K562 (cell line): ENCODE results near the gene TBL2. TPM values are rescaled to one million over a fixed set of nuclear protein-coding genes. Genes with fewer than 3 reads are reported as not detected.

Experiments used
- ATF1 ChIP-seq, 2 experiments: fragments of 450-650 bp in 1 of 2; IDR thresholded peaks; 2 replicates each; pipeline ENCODE4 v1.6.1; 2016; ENCODE audit warnings: missing compliant biosample characterization in 1 of 2, missing genetic modification characterization in 1 of 2
- ATF7 ChIP-seq: fragments of 450-650 bp; IDR thresholded peaks from 2 replicates; pipeline ENCODE4 v1.7.1; 2014; ENCODE audit warnings: mild to moderate bottlenecking, moderate library complexity
- CBX1 ChIP-seq: sonication (generic); IDR thresholded peaks from 2 replicates; pipeline ENCODE4 v1.6.1; 2016; ENCODE audit warnings: antibody characterized with exemption, low read depth, mild to moderate bottlenecking
- EGR1 ChIP-seq: fragments of 450-650 bp; conservative IDR thresholded peaks from 2 replicates; pipeline ENCODE4 v1.6.1; 2017; ENCODE audit warnings: mild to moderate bottlenecking
- MBD2 ChIP-seq: sonication (generic); IDR thresholded peaks from 2 replicates; pipeline ENCODE4 v1.6.1; 2016; ENCODE audit warnings: low read depth, borderline replicate concordance
- SAFB2 ChIP-seq: fragments of 200-400 bp; formaldehyde crosslinking; IDR thresholded peaks from 2 replicates; pipeline ENCODE4 v1.6.1; 2018; ENCODE audit warnings: borderline replicate concordance, low read length, low read depth, moderate library complexity; ENCODE audit not compliant: severe bottlenecking
- TAF1 ChIP-seq: IDR thresholded peaks from 2 replicates; pipeline ENCODE4 v1.6.1; 2011; ENCODE audit warnings: mild to moderate bottlenecking, low read length, moderate library complexity; ENCODE audit not compliant: insufficient read depth, control insufficient read depth, severe bottlenecking; ENCODE audit errors: extremely low read depth
- TOE1 ChIP-seq, 2 experiments: fragments of 450-650 bp in 1 of 2; sonication (generic) in 1 of 2; formaldehyde crosslinking in 1 of 2; IDR thresholded peaks; 2 replicates each; pipeline versions ENCODE4 v1.7.1 to v1.8.0; 2016 to 2022; ENCODE audit warnings: borderline replicate concordance in 2 of 2, mild to moderate bottlenecking in 2 of 2, antibody characterized with exemption in 1 of 2, inconsistent platforms in 1 of 2, low read depth in 1 of 2, missing genetic modification reagents in 1 of 2, moderate library complexity in 1 of 2
- ZKSCAN1 ChIP-seq: fragments of 150-350 bp; IDR thresholded peaks from 2 replicates; pipeline ENCODE4 v1.6.1; 2016; ENCODE audit warnings: low read depth, low read length
- ZNF436 ChIP-seq: fragments of 250-450, 450-650 bp; sonication (Bioruptor Pico); formaldehyde crosslinking; IDR thresholded peaks from 2 replicates; pipeline ENCODE4 v1.7.0; 2020; ENCODE audit warnings: mild to moderate bottlenecking
- ZNF507 ChIP-seq: conservative IDR thresholded peaks from 2 replicates; pipeline ENCODE4 v1.6.1; 2017; ENCODE audit warnings: missing genetic modification characterization, missing compliant biosample characterization
- ZNF57 ChIP-seq: fragments of 450-650 bp; formaldehyde crosslinking; IDR thresholded peaks from 2 replicates; pipeline ENCODE4 v1.4.0; 2020; ENCODE audit warnings: mild to moderate bottlenecking, moderate library complexity
- ZNF644 ChIP-seq: fragments of 200-800 bp; sonication (Bioruptor generic); IDR thresholded peaks from 2 replicates; pipeline ENCODE4 v1.6.1; 2016; ENCODE audit warnings: low read depth, missing genetic modification characterization, missing compliant biosample characterization
- polyA plus RNA-seq, 8 experiments: library from polyadenylated mRNA; depleted of rRNA in 4 of 8; stranded (reverse) in 5 of 8; unstranded in 3 of 8; fragments of >200 nt; fragmentation: Nextera tagmentation in 2 of 8; fragmentation: Illumina TruSeq in 1 of 8; extraction: Ambion mirVana in 2 of 8; extraction: Trizol in 1 of 8; gene quantifications; 2 replicates each; pipeline versions ENCODE4 v1.2.1 to v1.2.3, GENCODE V29; 2011 to 2014; ENCODE audit warnings: inconsistent platforms in 1 of 8, missing spikeins in 1 of 8
- total RNA-seq, 7 experiments: library from RNA; depleted of rRNA in 6 of 7; stranded (reverse); fragments of >200 nt in 6 of 7; fragmentation: Illumina TruSeq in 2 of 7; extraction: Trizol in 2 of 7; gene quantifications; 2 replicates each; pipeline versions ENCODE4 v1.2.1 to v1.2.3, GENCODE V29; 2011 to 2021; ENCODE audit warnings: low replicate concordance in 1 of 7
- TF ChIP-seq, protein P1 (sequence below): fragments of 250-450 bp; sonication (Bioruptor Pico); IDR thresholded peaks from 2 replicates; pipeline ENCODE4 v1.8.0; 2022; ENCODE audit warnings: inconsistent platforms, mild to moderate bottlenecking, moderate library complexity, borderline replicate concordance
- TF ChIP-seq, protein P2 (sequence below): sonication (generic); formaldehyde crosslinking; IDR thresholded peaks from 2 replicates; pipeline ENCODE4 v1.8.0; 2023; ENCODE audit warnings: mild to moderate bottlenecking, missing genetic modification reagents

Gene TBL2
- total and polyA plus RNA-seq, 9 of the 15 experiments (the other 6 are each of a cell fraction or from before 2014, with no cell fraction given) = 2.5 to 123 (median 49.2) TPM

DNA sequence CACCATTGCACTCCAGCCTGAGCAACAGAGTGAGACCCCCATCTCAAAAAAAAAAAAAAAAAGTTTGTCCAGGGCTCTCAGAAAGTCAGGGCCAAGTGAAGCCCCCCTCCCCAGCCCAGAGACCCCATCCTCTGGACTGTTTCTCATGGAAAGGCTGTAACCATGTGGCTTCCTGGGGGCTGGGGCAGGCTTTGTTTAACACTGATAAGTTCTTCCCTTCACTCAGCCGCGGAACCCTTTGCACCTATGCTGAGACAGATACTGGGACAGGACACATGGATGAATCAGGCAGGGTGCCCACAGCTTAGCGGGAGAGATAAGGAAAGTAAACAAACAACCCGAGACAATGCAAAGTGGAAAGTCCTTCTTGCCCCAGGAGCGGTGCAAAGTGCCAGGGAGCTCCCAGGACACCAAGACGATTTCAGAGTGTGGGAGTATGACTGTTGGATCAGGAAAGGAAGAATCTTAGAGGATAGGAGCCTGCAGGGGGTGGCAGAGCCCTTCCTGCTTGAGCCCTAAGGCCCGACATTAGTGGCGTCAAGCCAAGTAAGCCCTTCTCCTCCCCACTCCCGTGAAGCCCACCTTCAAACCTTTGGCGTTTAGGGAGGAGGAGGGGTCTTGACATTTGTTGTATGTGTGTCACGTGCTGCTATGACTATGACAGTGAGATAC lies 34.4 kb upstream of the TBL2 start (continued):
- TF ChIP-seq ZKSCAN1 = peak; percentile 69; the same call in 1 of the 2 replicates
- peak; percentile 59; the same call in 1 of the 2 replicates for TF ChIP-seq MBD2
- TF ChIP-seq, protein P1, sequence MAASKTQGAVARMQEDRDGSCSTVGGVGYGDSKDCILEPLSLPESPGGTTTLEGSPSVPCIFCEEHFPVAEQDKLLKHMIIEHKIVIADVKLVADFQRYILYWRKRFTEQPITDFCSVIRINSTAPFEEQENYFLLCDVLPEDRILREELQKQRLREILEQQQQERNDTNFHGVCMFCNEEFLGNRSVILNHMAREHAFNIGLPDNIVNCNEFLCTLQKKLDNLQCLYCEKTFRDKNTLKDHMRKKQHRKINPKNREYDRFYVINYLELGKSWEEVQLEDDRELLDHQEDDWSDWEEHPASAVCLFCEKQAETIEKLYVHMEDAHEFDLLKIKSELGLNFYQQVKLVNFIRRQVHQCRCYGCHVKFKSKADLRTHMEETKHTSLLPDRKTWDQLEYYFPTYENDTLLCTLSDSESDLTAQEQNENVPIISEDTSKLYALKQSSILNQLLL (CRISPR knock-in tag) = no peak
- TF ChIP-seq ATF7 = peak; percentile 87
- peak; percentile 41 for TF ChIP-seq TAF1
- no peak for TF ChIP-seq ZNF57
- TF ChIP-seq, protein P2, sequence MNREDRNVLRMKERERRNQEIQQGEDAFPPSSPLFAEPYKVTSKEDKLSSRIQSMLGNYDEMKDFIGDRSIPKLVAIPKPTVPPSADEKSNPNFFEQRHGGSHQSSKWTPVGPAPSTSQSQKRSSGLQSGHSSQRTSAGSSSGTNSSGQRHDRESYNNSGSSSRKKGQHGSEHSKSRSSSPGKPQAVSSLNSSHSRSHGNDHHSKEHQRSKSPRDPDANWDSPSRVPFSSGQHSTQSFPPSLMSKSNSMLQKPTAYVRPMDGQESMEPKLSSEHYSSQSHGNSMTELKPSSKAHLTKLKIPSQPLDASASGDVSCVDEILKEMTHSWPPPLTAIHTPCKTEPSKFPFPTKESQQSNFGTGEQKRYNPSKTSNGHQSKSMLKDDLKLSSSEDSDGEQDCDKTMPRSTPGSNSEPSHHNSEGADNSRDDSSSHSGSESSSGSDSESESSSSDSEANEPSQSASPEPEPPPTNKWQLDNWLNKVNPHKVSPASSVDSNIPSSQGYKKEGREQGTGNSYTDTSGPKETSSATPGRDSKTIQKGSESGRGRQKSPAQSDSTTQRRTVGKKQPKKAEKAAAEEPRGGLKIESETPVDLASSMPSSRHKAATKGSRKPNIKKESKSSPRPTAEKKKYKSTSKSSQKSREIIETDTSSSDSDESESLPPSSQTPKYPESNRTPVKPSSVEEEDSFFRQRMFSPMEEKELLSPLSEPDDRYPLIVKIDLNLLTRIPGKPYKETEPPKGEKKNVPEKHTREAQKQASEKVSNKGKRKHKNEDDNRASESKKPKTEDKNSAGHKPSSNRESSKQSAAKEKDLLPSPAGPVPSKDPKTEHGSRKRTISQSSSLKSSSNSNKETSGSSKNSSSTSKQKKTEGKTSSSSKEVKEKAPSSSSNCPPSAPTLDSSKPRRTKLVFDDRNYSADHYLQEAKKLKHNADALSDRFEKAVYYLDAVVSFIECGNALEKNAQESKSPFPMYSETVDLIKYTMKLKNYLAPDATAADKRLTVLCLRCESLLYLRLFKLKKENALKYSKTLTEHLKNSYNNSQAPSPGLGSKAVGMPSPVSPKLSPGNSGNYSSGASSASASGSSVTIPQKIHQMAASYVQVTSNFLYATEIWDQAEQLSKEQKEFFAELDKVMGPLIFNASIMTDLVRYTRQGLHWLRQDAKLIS = no peak
- TF ChIP-seq ZNF436 = no peak
- no peak for TF ChIP-seq CBX1
- TF ChIP-seq ATF1 (CRISPR knock-in tag; IDR thresholded peaks at IDR 0.05) = no peak
- peak; percentile 70 for TF ChIP-seq ATF1 (tag; IDR thresholded peaks at IDR 0.05)
- TF ChIP-seq EGR1 = peak; percentile 25; the same call in 1 of the 2 replicates
- 0 out of 2 replicates have a peak, but pooled peaks have one; percentile 71 for TF ChIP-seq ZNF644 (tag)
- TF ChIP-seq ZNF507 (tag) = no peak
- TF ChIP-seq SAFB2 = no peak
- peak; percentile 87; the same call in 1 of the 2 replicates for TF ChIP-seq TOE1 (IDR thresholded peaks at IDR 0.05; ENCODE audit: borderline replicate concordance)
- TF ChIP-seq TOE1 (CRISPR knock-in tag; IDR thresholded peaks at IDR 0.05; ENCODE audit: borderline replicate concordance, low read depth) = no peak
